ENCODE data around the gene CSPG4. TPM values are rescaled to one million over a fixed set of nuclear protein-coding genes. Genes with fewer than 3 reads are reported as not detected.

Gene CSPG4
- total RNA-seq, 4 donors from 2014 or later, result 11.2 to 60.9 (median 31.3) TPM

- no peaks in the 10 kb centered on the region for H3K27me3 ChIP-seq
- no peak overlapping the region for H3K27ac ChIP-seq
- H3K9me3 ChIP-seq, result no peaks in the 10 kb centered on the region
- H3K4me1 ChIP-seq, result peaks cover 40 to 60% (median 47%) of the 10 kb centered on the region in 4 donors
- H3K4me3 ChIP-seq, result no peak overlapping the region
- intact Hi-C loops (cut with DNase I; ENCODE audit: low total_unique reads) (no loop called here), in situ Hi-C loops (cut with MboI; ENCODE audit: low pct_ligation_motif_present in 1 of 4, low pct_unique_long_range_greater_than_20kb in 1 of 4, low sequenced_read_pairs in 3 of 4) (no loop called here)
- WGBS, 2 donors (ENCODE audit: low coverage in 1 of 2), result 61 to 67% methylated on average over 3 to 4 of the region's 4 CpGs
- TF ChIP-seq POLR2A (IDR thresholded peaks at IDR 0.05), result no peak
- no peak for TF ChIP-seq CTCF (IDR thresholded peaks at IDR 0.05)
- no peak for TF ChIP-seq EP300 (IDR thresholded peaks at IDR 0.05; ENCODE audit: low read depth)
- TF ChIP-seq POLR2AphosphoS5 (IDR thresholded peaks at IDR 0.05), result no peak
- DNase-seq, result no peak
- H3K36me3 ChIP-seq, result peaks cover 0 to 4% (median 0%) of the 10 kb centered on the region in 4 donors
Measured at GRCh38 chr15:75655931-75656330, 56.7 kb downstream of the CSPG4 start.

GRCh38 chr15:75654201-75654907 lies 58.3 kb downstream of the CSPG4 start:
- in situ Hi-C loops (cut with MboI; ENCODE audit: low pct_ligation_motif_present in 1 of 4, low pct_unique_long_range_greater_than_20kb in 1 of 4, low sequenced_read_pairs in 3 of 4) (no loop called here), intact Hi-C loops (cut with DNase I; ENCODE audit: low total_unique reads) (no loop called here)
- Histone ChIP-seq H3K9me3 (no peaks in the 10 kb centered on the region), H3K27me3 (no peaks in the 10 kb centered on the region), H3K4me3 (no peak overlapping the region), H3K27ac (no peak overlapping the region), H3K4me1 (peaks cover 46 to 61% (median 51%) of the 10 kb centered on the region in 4 donors), H3K36me3 (peaks cover 0 to 4% (median 0%) of the 10 kb centered on the region in 4 donors)
- DNase-seq, result no peak
- 52% methylated on average over 4 of the region's 4 CpGs; no CpG with 5 or more reads in 1 of the 2 donors for WGBS, 2 donors (ENCODE audit: low coverage in 1 of 2)
- TF ChIP-seq POLR2AphosphoS5 (IDR thresholded peaks at IDR 0.05) (no peak), CTCF (IDR thresholded peaks at IDR 0.05) (no peak), EP300 (IDR thresholded peaks at IDR 0.05; ENCODE audit: low read depth) (no peak), POLR2A (IDR thresholded peaks at IDR 0.05) (no peak)

- peaks cover 52 to 67% (median 58%) of the 10 kb centered on the region in 4 donors for H3K4me1 ChIP-seq
- intact Hi-C loops (cut with DNase I; ENCODE audit: low total_unique reads), result no loop called here
Measured at GRCh38 chr15:75653347-75653913, 59.2 kb downstream of the CSPG4 start.

More at GRCh38 chr15:75653347-75653913, 59.2 kb downstream of the CSPG4 start:
- in situ Hi-C loops (cut with MboI; ENCODE audit: low pct_ligation_motif_present in 1 of 4, low pct_unique_long_range_greater_than_20kb in 1 of 4, low sequenced_read_pairs in 3 of 4), result no loop called here
- Histone ChIP-seq H3K36me3 (peaks cover 0 to 4% (median 0%) of the 10 kb centered on the region in 4 donors), H3K9me3 (no peaks in the 10 kb centered on the region), H3K27ac (peak overlapping the region in 3 of 4 donors; percentile 10 to 96 (median 49)), H3K27me3 (no peaks in the 10 kb centered on the region), H3K4me3 (no peak overlapping the region)
- no peak for DNase-seq
- no peak for TF ChIP-seq CTCF (IDR thresholded peaks at IDR 0.05)
- TF ChIP-seq POLR2AphosphoS5 (IDR thresholded peaks at IDR 0.05), result no peak
- no peak for TF ChIP-seq EP300 (IDR thresholded peaks at IDR 0.05; ENCODE audit: low read depth)
- TF ChIP-seq POLR2A (IDR thresholded peaks at IDR 0.05), result no peak
- 74 to 77% methylated on average over 3 to 16 of the region's 16 CpGs for WGBS, 2 donors (ENCODE audit: low coverage in 1 of 2)
